Hepatocyte (in vitro differentiated cells): Measurements from ENCODE around the gene SAMD4A.

Experiments
- CTCF ChIP-seq: fragments of 200-600 bp; sonication (generic); IDR thresholded peaks from 2 replicates; pipeline ENCODE4 v1.5.1; 2016; ENCODE audit warnings: antibody characterized with exemption, mild to moderate bottlenecking; ENCODE audit not compliant: poor library complexity
- EZH2 ChIP-seq: fragments of 200-600 bp; sonication (generic); IDR thresholded peaks from 2 replicates; pipeline ENCODE4 v1.6.1; 2016; ENCODE audit warnings: antibody characterized with exemption, mild to moderate bottlenecking, borderline replicate concordance
- EZH2phosphoT487 ChIP-seq: fragments of 200-600 bp; sonication (generic); IDR thresholded peaks from one replicate; pipeline ENCODE4 v1.6.1; 2018; ENCODE audit warnings: antibody characterized with exemption, mild to moderate bottlenecking, low read depth, moderate library complexity; ENCODE audit not compliant: unreplicated experiment, severe bottlenecking

DNA sequence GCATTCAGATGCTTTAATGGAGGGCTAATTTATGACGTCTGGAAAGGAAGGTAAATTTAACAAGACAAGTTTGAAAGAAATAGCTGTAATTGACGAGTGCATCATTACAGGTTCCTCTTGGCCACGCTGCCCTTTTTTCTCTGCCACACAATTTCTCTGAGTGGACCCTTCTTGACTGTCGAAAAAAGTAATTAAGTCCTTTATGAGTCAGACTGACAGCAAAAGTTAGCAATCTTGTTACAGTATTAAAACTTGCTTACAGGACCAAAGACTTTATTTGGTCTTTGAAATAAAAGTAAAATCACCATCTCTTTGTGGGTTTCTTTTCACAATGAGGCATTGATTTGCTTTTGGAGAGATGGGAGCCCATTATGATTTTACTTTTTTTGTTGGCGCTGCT is 42.6 kb downstream of the SAMD4A start:
- TF ChIP-seq EZH2 (no peak), CTCF (no peak), EZH2phosphoT487 (no peak)
